ENCODE data around the gene GRID1.

The GRID1 gene

GRCh38 chr10:86071145-86071544 lies 295.4 kb downstream of the GRID1 start:
- Mint-ChIP-seq H3K4me1 (ENCODE audit: low read depth) (no peaks in the 10 kb centered on the region), H3K36me3 (no peaks in the 10 kb centered on the region), H3K27ac (no peak overlapping the region), H3K9me3 (ENCODE audit: low read depth) (no peaks in the 10 kb centered on the region), H3K27me3 (peaks cover under 1% of the 10 kb centered on the region), H3K4me3 (no peak overlapping the region)

GRCh38 chr10:86070278-86070677 lies 296.3 kb downstream of the GRID1 start:
- no peak overlapping the region for H3K4me3 Mint-ChIP-seq
- H3K4me1 Mint-ChIP-seq (ENCODE audit: low read depth): no peaks in the 10 kb centered on the region
- peaks cover 3% of the 10 kb centered on the region for H3K27me3 Mint-ChIP-seq
- no peaks in the 10 kb centered on the region for H3K36me3 Mint-ChIP-seq
- H3K9me3 Mint-ChIP-seq (ENCODE audit: low read depth): no peaks in the 10 kb centered on the region
- no peak overlapping the region for H3K27ac Mint-ChIP-seq

- H3K27ac Mint-ChIP-seq: no peak overlapping the region
- no peaks in the 10 kb centered on the region for H3K9me3 Mint-ChIP-seq (ENCODE audit: low read depth)
- no peaks in the 10 kb centered on the region for H3K4me1 Mint-ChIP-seq (ENCODE audit: low read depth)
- H3K27me3 Mint-ChIP-seq: peaks cover 3% of the 10 kb centered on the region
- no peak overlapping the region for H3K4me3 Mint-ChIP-seq
- no peaks in the 10 kb centered on the region for H3K36me3 Mint-ChIP-seq
These were observed 298.2 kb downstream of the GRID1 start for GRCh38 chr10:86068231-86069054.

- H3K27me3 Mint-ChIP-seq: peaks cover 3% of the 10 kb centered on the region
- H3K9me3 Mint-ChIP-seq (ENCODE audit: low read depth): no peaks in the 10 kb centered on the region
- no peak overlapping the region for H3K27ac Mint-ChIP-seq
- H3K36me3 Mint-ChIP-seq: no peaks in the 10 kb centered on the region
- H3K4me3 Mint-ChIP-seq: no peak overlapping the region
- no peaks in the 10 kb centered on the region for H3K4me1 Mint-ChIP-seq (ENCODE audit: low read depth)
These were observed 299.1 kb downstream of the GRID1 start for GRCh38 chr10:86067436-86068050.

- H3K9me3 Mint-ChIP-seq (ENCODE audit: low read depth): no peaks in the 10 kb centered on the region
- H3K27me3 Mint-ChIP-seq: peaks cover 3% of the 10 kb centered on the region
- no peak overlapping the region for H3K27ac Mint-ChIP-seq
- H3K4me3 Mint-ChIP-seq: no peak overlapping the region
- no peaks in the 10 kb centered on the region for H3K4me1 Mint-ChIP-seq (ENCODE audit: low read depth)
- no peaks in the 10 kb centered on the region for H3K36me3 Mint-ChIP-seq
These were observed 299.9 kb downstream of the GRID1 start for GRCh38 chr10:86066696-86067095.

GRCh38 chr10:86065711-86066251 lies 300.8 kb downstream of the GRID1 start:
- H3K36me3 Mint-ChIP-seq: no peaks in the 10 kb centered on the region
- no peaks in the 10 kb centered on the region for H3K9me3 Mint-ChIP-seq (ENCODE audit: low read depth)

GRCh38 chr10:86064931-86065662 lies 301.5 kb downstream of the GRID1 start:
- Mint-ChIP-seq H3K36me3 (no peaks in the 10 kb centered on the region), H3K4me1 (ENCODE audit: low read depth) (no peaks in the 10 kb centered on the region), H3K4me3 (no peak overlapping the region), H3K9me3 (ENCODE audit: low read depth) (no peaks in the 10 kb centered on the region), H3K27ac (no peak overlapping the region), H3K27me3 (peaks cover 6% of the 10 kb centered on the region)

More at GRCh38 chr10:86065711-86066251, 300.8 kb downstream of the GRID1 start:
- Mint-ChIP-seq H3K27me3 (peaks cover 6% of the 10 kb centered on the region), H3K27ac (no peak overlapping the region), H3K4me3 (no peak overlapping the region), H3K4me1 (ENCODE audit: low read depth) (no peaks in the 10 kb centered on the region)

- Mint-ChIP-seq H3K36me3 (no peaks in the 10 kb centered on the region), H3K4me3 (no peak overlapping the region), H3K27ac (no peak overlapping the region), H3K4me1 (ENCODE audit: low read depth) (no peaks in the 10 kb centered on the region), H3K27me3 (peaks cover 6% of the 10 kb centered on the region), H3K9me3 (ENCODE audit: low read depth) (no peaks in the 10 kb centered on the region)
These were observed 302.4 kb downstream of the GRID1 start for GRCh38 chr10:86064219-86064618.

- no peak overlapping the region for H3K4me3 Mint-ChIP-seq
- no peaks in the 10 kb centered on the region for H3K36me3 Mint-ChIP-seq
- no peaks in the 10 kb centered on the region for H3K9me3 Mint-ChIP-seq (ENCODE audit: low read depth)
- no peak overlapping the region for H3K27ac Mint-ChIP-seq
- no peaks in the 10 kb centered on the region for H3K4me1 Mint-ChIP-seq (ENCODE audit: low read depth)
- peaks cover 6% of the 10 kb centered on the region for H3K27me3 Mint-ChIP-seq
These were observed 303.3 kb downstream of the GRID1 start for GRCh38 chr10:86063341-86063740.

- no peak overlapping the region for H3K4me3 Mint-ChIP-seq
- peaks cover 6% of the 10 kb centered on the region for H3K27me3 Mint-ChIP-seq
- H3K4me1 Mint-ChIP-seq (ENCODE audit: low read depth): no peaks in the 10 kb centered on the region
- H3K27ac Mint-ChIP-seq: no peak overlapping the region
- no peaks in the 10 kb centered on the region for H3K9me3 Mint-ChIP-seq (ENCODE audit: low read depth)
- H3K36me3 Mint-ChIP-seq: no peaks in the 10 kb centered on the region
These were observed 303.9 kb downstream of the GRID1 start for GRCh38 chr10:86062647-86063145.

GRCh38 chr10:86062198-86062550 lies 304.4 kb downstream of the GRID1 start:
- H3K4me1 Mint-ChIP-seq (ENCODE audit: low read depth): no peaks in the 10 kb centered on the region
- H3K9me3 Mint-ChIP-seq (ENCODE audit: low read depth): no peaks in the 10 kb centered on the region
- no peaks in the 10 kb centered on the region for H3K36me3 Mint-ChIP-seq
- H3K27ac Mint-ChIP-seq: no peak overlapping the region
- peaks cover 6% of the 10 kb centered on the region for H3K27me3 Mint-ChIP-seq
- H3K4me3 Mint-ChIP-seq: no peak overlapping the region

GRCh38 chr10:86061278-86062197 lies 305.1 kb downstream of the GRID1 start:
- Mint-ChIP-seq H3K36me3 (no peaks in the 10 kb centered on the region), H3K27ac (no peak overlapping the region), H3K4me1 (ENCODE audit: low read depth) (no peaks in the 10 kb centered on the region), H3K4me3 (no peak overlapping the region), H3K9me3 (ENCODE audit: low read depth) (no peaks in the 10 kb centered on the region), H3K27me3 (peaks cover 6% of the 10 kb centered on the region)

- no peaks in the 10 kb centered on the region for H3K36me3 Mint-ChIP-seq
- H3K27ac Mint-ChIP-seq: no peak overlapping the region
- H3K4me1 Mint-ChIP-seq (ENCODE audit: low read depth): no peaks in the 10 kb centered on the region
- no peak overlapping the region for H3K4me3 Mint-ChIP-seq
- peaks cover 3% of the 10 kb centered on the region for H3K27me3 Mint-ChIP-seq
- no peaks in the 10 kb centered on the region for H3K9me3 Mint-ChIP-seq (ENCODE audit: low read depth)
These were observed 306.0 kb downstream of the GRID1 start for GRCh38 chr10:86060386-86061277.

Data from activated naive CD8-positive, alpha-beta T cell (primary cell).